Neural progenitor cell (in vitro differentiated cells): ENCODE data around the gene IGSF9.

Source experiments
- CTCF ChIP-seq: fragments of 200-600 bp; sonication (generic); IDR thresholded peaks from 2 replicates; pipeline ENCODE4 v1.5.1; 2017; ENCODE audit warnings: antibody characterized with exemption, mild to moderate bottlenecking
- EZH2 ChIP-seq: fragments of 200-600 bp; sonication (generic); IDR thresholded peaks from 2 replicates; pipeline ENCODE4 v1.6.1; 2017; ENCODE audit warnings: antibody characterized with exemption, mild to moderate bottlenecking, moderate library complexity
- EZH2phosphoT487 ChIP-seq: fragments of 200-600 bp; sonication (generic); IDR thresholded peaks from 2 replicates; pipeline ENCODE4 v1.6.1; 2017; ENCODE audit warnings: antibody characterized with exemption

GRCh38 chr1:159974350-159974965 lies 29.0 kb upstream of the IGSF9 start:
- TF ChIP-seq CTCF = no peak
- no peak for TF ChIP-seq EZH2
- no peak for TF ChIP-seq EZH2phosphoT487
